PC-9 (cell line): ENCODE results near the gene CCDC91. TPM values are rescaled to one million over a fixed set of nuclear protein-coding genes. Genes with fewer than 3 reads are reported as not detected.

ENCODE experiments used
- BruUV-seq: library from RNA; stranded (reverse); fragments of 400-500 nt; replicated peaks from 2 replicates; lab custom pipeline; 2021; lab: Mats Ljungman, UMichigan
- CTCF ChIA-PET: fragments of 300-600 bp; sonication (Branson Sonifier 250); formaldehyde crosslinking; loops from one replicate; lab custom pipeline; 2022; ENCODE audit warnings: antibody characterized with exemption; lab: Charles Lee
- POLR2A ChIA-PET: fragments of 300-600 bp; sonication (Branson Sonifier 250); formaldehyde crosslinking; loops from one replicate; lab custom pipeline; 2022; ENCODE audit warnings: antibody characterized with exemption; ENCODE audit not compliant: unreplicated experiment; lab: Charles Lee
- DNase-seq, 2 experiments: peaks; one replicate each; pipeline versions ENCODE4 v3.0.0 to v3.0.0-alpha.2; 2015 to 2022; ENCODE audit warnings: mixed read lengths in 1 of 2
- H2AFZ ChIP-seq: fragments of 200-600 bp; sonication (generic); 2 replicates; pipeline ENCODE4 v1.8.1; 2017; ENCODE audit warnings: antibody characterized with exemption
- H3F3A ChIP-seq: fragments of 200-600 bp; sonication (generic); 2 replicates; pipeline ENCODE4 v1.8.1; 2017; ENCODE audit warnings: antibody characterized with exemption, mild to moderate bottlenecking, low read depth; ENCODE audit not compliant: insufficient read depth
- H3K27ac ChIP-seq: fragments of 200-600 bp; sonication (generic); 2 replicates; pipeline ENCODE4 v1.6.1; 2016; ENCODE audit warnings: mixed run types
- H3K27me3 ChIP-seq: fragments of 200-600 bp; sonication (generic); 2 replicates; pipeline ENCODE4 v1.6.1; 2016; ENCODE audit warnings: low read depth, mixed run types; ENCODE audit not compliant: insufficient read depth
- H3K36me3 ChIP-seq: fragments of 200-600 bp; sonication (generic); 2 replicates; pipeline ENCODE4 v1.6.1; 2016; ENCODE audit warnings: low read depth, mixed run types
- H3K4me1 ChIP-seq: fragments of 200-600 bp; sonication (generic); replicated peaks from 2 replicates; pipeline ENCODE4 v1.6.1; 2016; ENCODE audit warnings: mixed run types; ENCODE audit not compliant: insufficient read depth
- H3K4me2 ChIP-seq: fragments of 200-600 bp; sonication (generic); 2 replicates; pipeline ENCODE4 v1.6.1; 2017; ENCODE audit warnings: mixed run types
- H3K4me3 ChIP-seq: fragments of 200-600 bp; sonication (generic); 2 replicates; pipeline ENCODE4 v1.6.1; 2016; ENCODE audit warnings: mixed run types
- H3K79me2 ChIP-seq: fragments of 200-600 bp; sonication (generic); 2 replicates; pipeline ENCODE4 v1.6.1; 2017; ENCODE audit warnings: low read depth, mixed run types
- H3K9me2 ChIP-seq: fragments of 200-600 bp; sonication (generic); 2 replicates; pipeline ENCODE4 v1.8.1; 2017; ENCODE audit warnings: mild to moderate bottlenecking; ENCODE audit not compliant: insufficient read depth
- H3K9me3 ChIP-seq: fragments of 200-600 bp; sonication (generic); 2 replicates; pipeline ENCODE4 v1.8.1; 2016; ENCODE audit warnings: low read depth; ENCODE audit not compliant: insufficient read depth
- H4K20me1 ChIP-seq: fragments of 200-600 bp; sonication (generic); 2 replicates; pipeline ENCODE4 v1.8.1; 2017; ENCODE audit not compliant: insufficient read depth
- CTCF ChIP-seq: fragments of 200-600 bp; sonication (generic); conservative IDR thresholded peaks from 2 replicates; pipeline ENCODE4 v1.6.1; 2017; ENCODE audit warnings: mixed run types, antibody characterized with exemption, mild to moderate bottlenecking, moderate library complexity
- EZH2 ChIP-seq: fragments of 200-600 bp; sonication (generic); IDR thresholded peaks from 2 replicates; pipeline ENCODE4 v1.8.0; 2017; ENCODE audit warnings: antibody characterized with exemption, low read depth
- intact Hi-C: fragments of 100-400 bp; cut with micrococcal nuclease; formaldehyde crosslinking; loops from one replicate; pipeline ENCODE4 v1.10.0; 2022; ENCODE audit not compliant: unreplicated experiment
- total RNA-seq: library from RNA; stranded (reverse); gene quantifications from 2 replicates; pipeline ENCODE4 v1.2.3, GENCODE V29; 2021

Gene CCDC91
- total RNA-seq, 1 experiment from 2014 or later: 38.9 TPM

- CTCF ChIA-PET: no interaction called here
Observed at GRCh38 chr12:28296287-28296686, 106.0 kb downstream of the CCDC91 start.

DNA sequence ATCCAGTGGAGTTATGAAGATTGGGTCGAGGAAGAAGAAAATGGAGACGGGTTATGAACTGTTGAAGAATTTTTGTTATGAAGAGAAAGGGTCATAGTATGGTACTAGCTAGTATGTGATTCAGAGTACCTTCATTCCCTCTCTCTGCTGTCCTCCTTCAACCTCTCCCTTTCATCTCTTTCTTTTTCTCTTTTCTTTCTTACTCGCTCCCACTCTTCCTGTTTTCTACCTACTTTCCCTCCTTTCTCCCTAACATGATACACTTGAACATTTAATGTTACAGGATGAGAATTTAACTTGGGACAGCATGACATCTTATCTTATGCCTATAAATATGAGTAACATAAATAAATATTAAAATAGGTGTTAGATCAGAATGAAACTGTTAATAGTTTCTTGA, 112.9 kb downstream of the CCDC91 start:
- no peaks in the 10 kb centered on the region for H4K20me1 ChIP-seq
- ChIA-PET CTCF (no interaction called here), POLR2A (no interaction called here)
- no peaks in the 10 kb centered on the region for H3K79me2 ChIP-seq
- no peaks in the 10 kb centered on the region for H3K4me1 ChIP-seq
- H3K27me3 ChIP-seq: no peaks in the 10 kb centered on the region
- no peak overlapping the region for H3K27ac ChIP-seq
- no peaks in the 10 kb centered on the region for H3F3A ChIP-seq
- no peaks in the 10 kb centered on the region for H3K36me3 ChIP-seq
- no peak overlapping the region for H3K4me2 ChIP-seq
- DNase-seq: no peak
- no peak for TF ChIP-seq CTCF
- no peak for TF ChIP-seq EZH2
- BruUV-seq: no TSS peak
- no peak overlapping the region for H2AFZ ChIP-seq
- intact Hi-C loops: no loop called here
- H3K4me3 ChIP-seq: no peak overlapping the region
- no peaks in the 10 kb centered on the region for H3K9me3 ChIP-seq
- no peaks in the 10 kb centered on the region for H3K9me2 ChIP-seq

More at GRCh38 chr12:28296287-28296686, 106.0 kb downstream of the CCDC91 start:
- Histone ChIP-seq H3K4me1 (no peaks in the 10 kb centered on the region), H3K4me3 (no peak overlapping the region), H3K9me3 (no peaks in the 10 kb centered on the region), H3K27me3 (no peaks in the 10 kb centered on the region), H3K79me2 (no peaks in the 10 kb centered on the region), H3K4me2 (no peak overlapping the region), H3F3A (no peaks in the 10 kb centered on the region), H2AFZ (no peak overlapping the region), H4K20me1 (no peaks in the 10 kb centered on the region), H3K9me2 (no peaks in the 10 kb centered on the region), H3K27ac (no peak overlapping the region), H3K36me3 (no peaks in the 10 kb centered on the region)
- POLR2A ChIA-PET: no interaction called here
- no TSS peak for BruUV-seq
- intact Hi-C loops: no loop called here
- TF ChIP-seq CTCF: no peak
- TF ChIP-seq EZH2: no peak
- DNase-seq: no peak

- no peaks in the 10 kb centered on the region for H3K4me1 ChIP-seq
- intact Hi-C loops: no loop called here
- no peaks in the 10 kb centered on the region for H4K20me1 ChIP-seq
- H3K36me3 ChIP-seq: 0 out of 2 replicates have a peak, but pooled peaks cover 9% of the 10 kb centered on the region
- no peaks in the 10 kb centered on the region for H3F3A ChIP-seq
- TF ChIP-seq EZH2: no peak
- no peak for TF ChIP-seq CTCF
- H3K27me3 ChIP-seq: no peaks in the 10 kb centered on the region
- ChIA-PET CTCF (no interaction called here), POLR2A (no interaction called here)
- H3K4me2 ChIP-seq: no peak overlapping the region
- H3K27ac ChIP-seq: no peak overlapping the region
- H3K4me3 ChIP-seq: no peak overlapping the region
- no peaks in the 10 kb centered on the region for H3K79me2 ChIP-seq
- H3K9me3 ChIP-seq: no peaks in the 10 kb centered on the region
- no peak for DNase-seq
- H3K9me2 ChIP-seq: no peaks in the 10 kb centered on the region
- H2AFZ ChIP-seq: no peak overlapping the region
- BruUV-seq: no TSS peak
Observed at GRCh38 chr12:28306535-28306934, 116.3 kb downstream of the CCDC91 start.
